OCI-LY7 (cell line): ENCODE results near the gene MEIOB. TPM values are rescaled to one million over a fixed set of nuclear protein-coding genes. Genes with fewer than 3 reads are reported as not detected.

Experiments used
- BruUV-seq: library from RNA; stranded (reverse); fragments of 400-500 nt; replicated peaks from 2 replicates; lab custom pipeline; 2021; lab: Mats Ljungman, UMichigan
- CTCF ChIA-PET: fragments of 300-600 bp; sonication (Branson Sonifier 250); formaldehyde crosslinking; loops from one replicate; lab custom pipeline; 2022; ENCODE audit warnings: antibody characterized with exemption; ENCODE audit not compliant: unreplicated experiment; lab: Charles Lee
- POLR2A ChIA-PET: fragments of 300-600 bp; sonication (Branson Sonifier 250); formaldehyde crosslinking; loops from one replicate; lab custom pipeline; 2022; ENCODE audit warnings: antibody characterized with exemption; lab: Charles Lee
- DNase-seq: peaks from one replicate; pipeline ENCODE4 v3.0.0-alpha.2; 2015; ENCODE audit warnings: low spot score
- H2AFZ ChIP-seq: fragments of 200-600 bp; sonication (generic), shearing (Covaris generic); 2 replicates; pipeline ENCODE4 v1.6.1; 2014; ENCODE audit warnings: mild to moderate bottlenecking, antibody characterized with exemption, low read length, moderate library complexity
- H3K27ac ChIP-seq: fragments of 200-600 bp; sonication (generic); 2 replicates; pipeline ENCODE4 v1.5.1; 2014; ENCODE audit warnings: mixed run types, low read depth, mild to moderate bottlenecking, moderate library complexity, low read length, inconsistent platforms; ENCODE audit not compliant: poor library complexity, severe bottlenecking
- H3K36me3 ChIP-seq: fragments of 200-600 bp; sonication (generic); 2 replicates; pipeline ENCODE4 v1.6.1; 2014; ENCODE audit warnings: mild to moderate bottlenecking, antibody characterized with exemption, low read length, moderate library complexity, mixed read lengths; ENCODE audit not compliant: insufficient read depth
- H3K4me1 ChIP-seq: fragments of 200-600 bp; sonication (generic); 2 replicates; pipeline ENCODE4 v1.5.1; 2014; ENCODE audit warnings: mild to moderate bottlenecking, low read length; ENCODE audit not compliant: insufficient read depth, poor library complexity, severe bottlenecking
- H3K4me2 ChIP-seq: fragments of 200-600 bp; sonication (generic); 2 replicates; pipeline ENCODE4 v1.6.1; 2014; ENCODE audit warnings: mild to moderate bottlenecking, low read length
- H3K4me3 ChIP-seq: fragments of 200-600 bp; sonication (generic); 2 replicates; pipeline ENCODE4 v1.5.1; 2014; ENCODE audit warnings: mild to moderate bottlenecking, low read depth, low read length; ENCODE audit not compliant: poor library complexity, severe bottlenecking
- H3K79me2 ChIP-seq: fragments of 200-600 bp; sonication (generic); 2 replicates; pipeline ENCODE4 v1.6.1; 2016; ENCODE audit warnings: low read depth, mild to moderate bottlenecking, low read length, moderate library complexity, mixed read lengths; ENCODE audit not compliant: insufficient read depth
- H3K9me2 ChIP-seq: fragments of 200-600 bp; sonication (generic); 2 replicates; pipeline ENCODE4 v1.6.1; 2016; ENCODE audit warnings: mild to moderate bottlenecking, low read length, mixed read lengths; ENCODE audit not compliant: insufficient read depth
- H3K9me3 ChIP-seq: fragments of 200-600 bp; sonication (generic); 2 replicates; pipeline ENCODE4 v1.6.1; 2014; ENCODE audit warnings: mild to moderate bottlenecking, mixed run types, low read length, mixed read lengths
- H4K20me1 ChIP-seq: fragments of 200-600 bp; sonication (generic); 2 replicates; pipeline ENCODE4 v1.6.1; 2014; ENCODE audit warnings: mild to moderate bottlenecking, antibody characterized with exemption, low read length, moderate library complexity, mixed read lengths; ENCODE audit not compliant: insufficient read depth
- EZH2phosphoT487 ChIP-seq: fragments of 200-600 bp; sonication (generic); IDR thresholded peaks from 2 replicates; pipeline ENCODE4 v1.6.1; 2018; ENCODE audit warnings: low read depth, borderline replicate concordance, mild to moderate bottlenecking, mixed run types, antibody characterized with exemption, low read length, moderate library complexity, mixed read lengths
- intact Hi-C: fragments of 100-400 bp; cut with micrococcal nuclease; formaldehyde crosslinking; loops from one replicate; pipeline ENCODE4 v1.10.0; 2022; ENCODE audit not compliant: unreplicated experiment
- total RNA-seq, 2 experiments: library from RNA; depleted of rRNA in 1 of 2; stranded (reverse); fragments of >200 nt in 1 of 2; shearing (Covaris generic) in 1 of 2; gene quantifications; 2 replicates each; pipeline ENCODE4 v1.2.3, GENCODE V29; 2014 to 2022
- TF ChIP-seq, protein P1 (sequence below): fragments of 200-600 bp; sonication (generic); conservative IDR thresholded peaks from 2 replicates; pipeline ENCODE4 v1.5.1; 2014; ENCODE audit warnings: mild to moderate bottlenecking, antibody characterized with exemption, low read length, moderate library complexity, mixed read lengths

MEIOB gene
- total RNA-seq, 2 experiments from 2014 or later: not detected

DNA sequence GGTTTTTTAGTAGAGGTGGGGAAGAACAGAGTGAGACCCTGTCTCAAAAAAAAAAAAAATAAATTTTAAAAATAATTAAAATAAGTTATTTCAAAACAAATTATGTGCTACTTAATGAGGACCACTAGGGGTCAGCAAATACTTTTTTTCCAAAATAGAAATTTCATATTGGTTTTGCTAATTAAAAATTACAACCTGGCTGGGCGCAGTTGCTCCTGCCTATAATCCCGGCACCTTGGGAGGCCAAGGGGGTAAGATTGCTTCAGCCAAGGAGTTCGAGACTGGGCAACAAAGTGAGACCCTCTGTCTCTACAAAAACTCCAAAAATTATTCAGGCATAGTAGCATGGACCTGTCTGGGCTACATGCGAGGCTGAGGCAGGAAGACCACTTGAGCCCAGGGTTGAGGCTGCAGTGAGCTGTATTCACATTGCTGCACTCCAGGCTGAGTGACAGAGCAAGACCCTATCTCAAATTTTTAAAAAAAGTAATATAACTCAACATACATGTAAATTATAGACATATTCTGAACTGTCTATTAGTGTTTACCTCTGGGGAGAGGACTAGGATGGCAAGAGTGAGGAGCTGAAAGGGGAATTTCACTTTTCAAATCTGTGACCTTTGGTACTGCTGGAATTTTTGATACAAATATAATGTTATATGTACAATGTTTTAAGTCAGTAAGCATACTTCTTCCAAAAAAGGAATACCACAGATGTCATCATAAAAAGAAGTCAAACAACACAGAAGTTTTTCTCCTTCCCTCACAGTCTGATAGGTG, 8.1 kb downstream of the MEIOB start:
- no peaks in the 10 kb centered on the region for H3K9me3 ChIP-seq
- ChIA-PET POLR2A (no interaction called here), CTCF (interaction anchor here (0.5 to 1.5 kb wide), 2 partner anchors 65 to 278 kb away, joined by 3 read pairs; no protein-coding TSS in a partner anchor)
- no peaks in the 10 kb centered on the region for H3K9me2 ChIP-seq
- H2AFZ ChIP-seq: no peak overlapping the region
- no TSS peak for BruUV-seq
- H3K4me3 ChIP-seq: no peak overlapping the region
- no peaks in the 10 kb centered on the region for H3K4me1 ChIP-seq
- H4K20me1 ChIP-seq: no peaks in the 10 kb centered on the region
- intact Hi-C loops: loop anchor here (1.0 kb wide), 1 partner anchor 65 kb away; no protein-coding TSS in a partner anchor
- no peak overlapping the region for H3K27ac ChIP-seq
- peak; percentile 55 for DNase-seq
- H3K36me3 ChIP-seq: no peaks in the 10 kb centered on the region
- no peaks in the 10 kb centered on the region for H3K79me2 ChIP-seq
- H3K4me2 ChIP-seq: no peak overlapping the region
- TF ChIP-seq, protein P1, sequence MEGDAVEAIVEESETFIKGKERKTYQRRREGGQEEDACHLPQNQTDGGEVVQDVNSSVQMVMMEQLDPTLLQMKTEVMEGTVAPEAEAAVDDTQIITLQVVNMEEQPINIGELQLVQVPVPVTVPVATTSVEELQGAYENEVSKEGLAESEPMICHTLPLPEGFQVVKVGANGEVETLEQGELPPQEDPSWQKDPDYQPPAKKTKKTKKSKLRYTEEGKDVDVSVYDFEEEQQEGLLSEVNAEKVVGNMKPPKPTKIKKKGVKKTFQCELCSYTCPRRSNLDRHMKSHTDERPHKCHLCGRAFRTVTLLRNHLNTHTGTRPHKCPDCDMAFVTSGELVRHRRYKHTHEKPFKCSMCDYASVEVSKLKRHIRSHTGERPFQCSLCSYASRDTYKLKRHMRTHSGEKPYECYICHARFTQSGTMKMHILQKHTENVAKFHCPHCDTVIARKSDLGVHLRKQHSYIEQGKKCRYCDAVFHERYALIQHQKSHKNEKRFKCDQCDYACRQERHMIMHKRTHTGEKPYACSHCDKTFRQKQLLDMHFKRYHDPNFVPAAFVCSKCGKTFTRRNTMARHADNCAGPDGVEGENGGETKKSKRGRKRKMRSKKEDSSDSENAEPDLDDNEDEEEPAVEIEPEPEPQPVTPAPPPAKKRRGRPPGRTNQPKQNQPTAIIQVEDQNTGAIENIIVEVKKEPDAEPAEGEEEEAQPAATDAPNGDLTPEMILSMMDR: peak; percentile 74
- TF ChIP-seq EZH2phosphoT487: no peak

GRCh38 chr16:1862394-1862793, 9.6 kb downstream of the MEIOB start:
- BruUV-seq: no TSS peak
- TF ChIP-seq, protein P1: no peak
- TF ChIP-seq EZH2phosphoT487: no peak
- DNase-seq: no peak
- H2AFZ ChIP-seq: no peak overlapping the region
- no peaks in the 10 kb centered on the region for H3K36me3 ChIP-seq
- H3K4me2 ChIP-seq: no peak overlapping the region
- H3K4me1 ChIP-seq: no peaks in the 10 kb centered on the region
- H4K20me1 ChIP-seq: no peaks in the 10 kb centered on the region
- no peak overlapping the region for H3K27ac ChIP-seq
- ChIA-PET POLR2A (no interaction called here), CTCF (no interaction called here)
- intact Hi-C loops: no loop called here
- no peaks in the 10 kb centered on the region for H3K79me2 ChIP-seq
- H3K9me3 ChIP-seq: no peaks in the 10 kb centered on the region
- no peaks in the 10 kb centered on the region for H3K9me2 ChIP-seq
- no peak overlapping the region for H3K4me3 ChIP-seq

DNA sequence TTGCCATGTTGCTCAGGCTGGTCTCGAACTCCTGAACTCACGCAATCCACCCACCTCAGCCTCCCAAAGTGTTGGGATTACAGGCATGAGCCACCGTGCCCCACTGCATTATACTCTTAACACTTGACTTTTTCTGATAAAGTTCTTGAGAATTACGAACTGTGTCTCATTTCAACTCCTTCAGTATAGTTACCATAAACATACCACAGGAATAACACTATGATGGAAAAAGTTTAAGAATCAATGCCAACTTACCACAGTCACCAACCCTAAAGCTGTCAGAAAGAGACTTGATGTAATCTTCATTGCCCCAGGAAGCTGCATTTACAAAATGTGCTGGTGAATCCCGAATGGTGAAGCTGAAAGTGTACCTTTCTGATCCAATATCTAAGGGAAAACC, 10.2 kb downstream of the MEIOB start:
- Histone ChIP-seq H3K36me3 (no peaks in the 10 kb centered on the region), H3K4me2 (no peak overlapping the region), H3K9me2 (no peaks in the 10 kb centered on the region), H3K9me3 (no peaks in the 10 kb centered on the region), H2AFZ (no peak overlapping the region), H3K27ac (no peak overlapping the region), H3K4me1 (no peaks in the 10 kb centered on the region), H3K79me2 (no peaks in the 10 kb centered on the region), H4K20me1 (no peaks in the 10 kb centered on the region), H3K4me3 (no peak overlapping the region)
- intact Hi-C loops: no loop called here
- CTCF ChIA-PET: no interaction called here
- DNase-seq: no peak
- no TSS peak for BruUV-seq
- TF ChIP-seq, protein P1: no peak
- no peak for TF ChIP-seq EZH2phosphoT487
- POLR2A ChIA-PET: no interaction called here
